Measurements from ENCODE around the gene ADH4.

DNA sequence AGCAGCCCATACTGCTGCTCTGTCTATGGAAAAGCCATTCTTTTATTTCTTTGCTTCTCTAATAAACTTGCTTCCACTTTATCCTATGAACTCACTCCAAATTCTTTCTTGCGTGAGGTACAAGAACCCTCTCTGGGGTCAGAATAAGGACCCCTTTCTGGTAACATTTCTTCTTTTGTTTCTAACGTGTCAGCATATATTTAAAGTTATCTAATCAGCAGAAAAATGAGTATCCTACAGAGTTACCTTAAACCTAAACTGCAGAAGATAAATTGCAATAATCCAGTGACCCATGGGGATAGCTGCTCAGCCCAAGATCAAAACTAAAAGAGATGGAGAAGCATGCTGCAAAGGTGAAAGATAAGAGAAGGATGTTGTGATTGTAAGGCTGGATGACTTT is 59.5 kb downstream of the ADH4 start:
- no peak for TF ChIP-seq SUZ12 (IDR thresholded peaks at IDR 0.05)
- no peak for TF ChIP-seq NFRKB (IDR thresholded peaks at IDR 0.05)
- no peak for TF ChIP-seq FOXA1 (IDR thresholded peaks at IDR 0.05)
- TF ChIP-seq SP1 (IDR thresholded peaks at IDR 0.05), result no peak
- no peak for TF ChIP-seq TARDBP (IDR thresholded peaks at IDR 0.05)
- TF ChIP-seq LEF1 (IDR thresholded peaks at IDR 0.05; ENCODE audit: borderline replicate concordance), result no peak
- TF ChIP-seq ZNF384 (IDR thresholded peaks at IDR 0.05), result no peak
- no peak for TF ChIP-seq FOXK2 (IDR thresholded peaks at IDR 0.05)
- no peak for TF ChIP-seq ELF4 (IDR thresholded peaks at IDR 0.05)
- TF ChIP-seq PKNOX1 (IDR thresholded peaks at IDR 0.05), result no peak
- no peak for TF ChIP-seq CTBP1 (IDR thresholded peaks at IDR 0.05; ENCODE audit: borderline replicate concordance)
- TF ChIP-seq FOXM1 (IDR thresholded peaks at IDR 0.05; ENCODE audit: borderline replicate concordance), result no peak
- no peak for TF ChIP-seq BHLHE40 (IDR thresholded peaks at IDR 0.05; ENCODE audit: borderline replicate concordance)

All from HEK293T (cell line).